Measurements from ENCODE around the gene CDH4. TPM values are rescaled to one million over a fixed set of nuclear protein-coding genes. Genes with fewer than 3 reads are reported as not detected.

Gene CDH4
- total RNA-seq, 4 donors from 2014 or later, result not detected

GRCh38 chr20:61960836-61961235, 708.8 kb downstream of the CDH4 start:
- 85 to 92% methylated on average over 3 to 12 of the region's 12 CpGs for WGBS, 2 donors (ENCODE audit: low coverage in 1 of 2)
- intact Hi-C loops (cut with DNase I; ENCODE audit: low total_unique reads), result no loop called here
- in situ Hi-C loops (cut with MboI; ENCODE audit: low pct_ligation_motif_present in 1 of 4, low pct_unique_long_range_greater_than_20kb in 1 of 4, low sequenced_read_pairs in 3 of 4), result no loop called here
- Histone ChIP-seq H3K4me3 (no peak overlapping the region), H3K9me3 (no peaks in the 10 kb centered on the region), H3K27ac (no peak overlapping the region), H3K36me3 (no peaks in the 10 kb centered on the region), H3K4me1 (peaks cover 0 to 5% (median 0%) of the 10 kb centered on the region in 4 donors), H3K27me3 (peaks cover 18% of the 10 kb centered on the region)
- TF ChIP-seq EP300 (IDR thresholded peaks at IDR 0.05; ENCODE audit: low read depth) (no peak), CTCF (IDR thresholded peaks at IDR 0.05) (no peak), POLR2AphosphoS5 (IDR thresholded peaks at IDR 0.05) (no peak), POLR2A (IDR thresholded peaks at IDR 0.05) (no peak)
- no peak for DNase-seq

GRCh38 chr20:61963149-61963548, 711.1 kb downstream of the CDH4 start:
- no peaks in the 10 kb centered on the region for H3K9me3 ChIP-seq
- peaks cover 31% of the 10 kb centered on the region for H3K27me3 ChIP-seq
- H3K27ac ChIP-seq, result no peak overlapping the region
- no peaks in the 10 kb centered on the region for H3K4me1 ChIP-seq
- intact Hi-C loops (cut with DNase I; ENCODE audit: low total_unique reads) (no loop called here), in situ Hi-C loops (cut with MboI; ENCODE audit: low pct_ligation_motif_present in 1 of 4, low pct_unique_long_range_greater_than_20kb in 1 of 4, low sequenced_read_pairs in 3 of 4) (no loop called here)
- DNase-seq, result no peak
- H3K4me3 ChIP-seq, result no peak overlapping the region
- H3K36me3 ChIP-seq, result no peaks in the 10 kb centered on the region
- TF ChIP-seq POLR2A (IDR thresholded peaks at IDR 0.05) (no peak), EP300 (IDR thresholded peaks at IDR 0.05; ENCODE audit: low read depth) (no peak), CTCF (IDR thresholded peaks at IDR 0.05) (no peak), POLR2AphosphoS5 (IDR thresholded peaks at IDR 0.05) (no peak)
- 70 to 83% methylated on average over 2 to 9 of the region's 9 CpGs for WGBS, 2 donors (ENCODE audit: low coverage in 1 of 2)

- no peaks in the 10 kb centered on the region for H3K9me3 ChIP-seq
- intact Hi-C loops (cut with DNase I; ENCODE audit: low total_unique reads), result no loop called here
- peaks cover 31% of the 10 kb centered on the region for H3K27me3 ChIP-seq
- in situ Hi-C loops (cut with MboI; ENCODE audit: low pct_ligation_motif_present in 1 of 4, low pct_unique_long_range_greater_than_20kb in 1 of 4, low sequenced_read_pairs in 3 of 4), result no loop called here
- H3K4me3 ChIP-seq, result no peak overlapping the region
- H3K4me1 ChIP-seq, result no peaks in the 10 kb centered on the region
- H3K36me3 ChIP-seq, result no peaks in the 10 kb centered on the region
- 70 to 88% methylated on average over 2 to 8 of the region's 8 CpGs for WGBS, 2 donors (ENCODE audit: low coverage in 1 of 2)
- no peak overlapping the region for H3K27ac ChIP-seq
- TF ChIP-seq EP300 (IDR thresholded peaks at IDR 0.05; ENCODE audit: low read depth), result no peak
- no peak for TF ChIP-seq CTCF (IDR thresholded peaks at IDR 0.05)
- no peak for TF ChIP-seq POLR2A (IDR thresholded peaks at IDR 0.05)
- TF ChIP-seq POLR2AphosphoS5 (IDR thresholded peaks at IDR 0.05), result no peak
- DNase-seq, result no peak
Observed at GRCh38 chr20:61963885-61964674, 712.0 kb downstream of the CDH4 start.

- Histone ChIP-seq H3K4me1 (no peaks in the 10 kb centered on the region), H3K27me3 (peaks cover 31% of the 10 kb centered on the region), H3K27ac (no peak overlapping the region), H3K9me3 (no peaks in the 10 kb centered on the region), H3K4me3 (no peak overlapping the region), H3K36me3 (no peaks in the 10 kb centered on the region)
- in situ Hi-C loops (cut with MboI; ENCODE audit: low pct_ligation_motif_present in 1 of 4, low pct_unique_long_range_greater_than_20kb in 1 of 4, low sequenced_read_pairs in 3 of 4), result no loop called here
- intact Hi-C loops (cut with DNase I; ENCODE audit: low total_unique reads), result no loop called here
- TF ChIP-seq EP300 (IDR thresholded peaks at IDR 0.05; ENCODE audit: low read depth) (no peak), CTCF (IDR thresholded peaks at IDR 0.05) (no peak), POLR2A (IDR thresholded peaks at IDR 0.05) (no peak), POLR2AphosphoS5 (IDR thresholded peaks at IDR 0.05) (no peak)
- 36% methylated on average over 5 to 41 of the region's 41 CpGs for WGBS, 2 donors (ENCODE audit: low coverage in 1 of 2)
- no peak for DNase-seq
Observed at GRCh38 chr20:61964675-61965605, 712.9 kb downstream of the CDH4 start.
